NCI-H1105 treated with DMSO at 0.1 percent for 48 hours (cell line): ENCODE measurements around the gene LANCL1.
"Not testable (repeated sequence)": the region's sequence is repeated elsewhere in the genome, so short reads cannot be mapped to it uniquely, and the experiment has no call there.

Source experiments
- DNase-seq: peaks from one replicate; lab custom pipeline; 2025; lab: John Stamatoyannopoulos, UW

LANCL1 gene

DNA sequence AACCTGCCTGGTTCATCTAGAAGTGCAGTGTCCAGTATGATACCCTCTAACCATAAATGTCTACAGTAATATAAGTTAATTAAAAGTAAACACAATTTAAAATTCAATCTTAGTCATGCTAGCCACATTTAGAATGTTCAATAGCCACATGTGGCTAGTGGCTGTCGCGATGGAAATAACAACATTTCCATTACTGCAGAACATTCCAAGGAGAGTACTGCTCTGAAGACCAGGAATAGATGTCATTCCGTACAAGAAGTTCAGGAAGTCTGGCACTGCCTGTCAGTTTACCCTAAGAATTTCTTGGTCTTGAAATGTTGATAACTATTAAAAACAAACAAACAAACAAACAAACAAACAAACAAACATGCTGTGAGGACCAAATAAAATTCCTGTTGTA, 17.2 kb downstream of the LANCL1 start:
- no peak for DNase-seq

- no peak for DNase-seq
Observed at GRCh38 chr2:210458395-210458794, 18.2 kb downstream of the LANCL1 start.

DNA sequence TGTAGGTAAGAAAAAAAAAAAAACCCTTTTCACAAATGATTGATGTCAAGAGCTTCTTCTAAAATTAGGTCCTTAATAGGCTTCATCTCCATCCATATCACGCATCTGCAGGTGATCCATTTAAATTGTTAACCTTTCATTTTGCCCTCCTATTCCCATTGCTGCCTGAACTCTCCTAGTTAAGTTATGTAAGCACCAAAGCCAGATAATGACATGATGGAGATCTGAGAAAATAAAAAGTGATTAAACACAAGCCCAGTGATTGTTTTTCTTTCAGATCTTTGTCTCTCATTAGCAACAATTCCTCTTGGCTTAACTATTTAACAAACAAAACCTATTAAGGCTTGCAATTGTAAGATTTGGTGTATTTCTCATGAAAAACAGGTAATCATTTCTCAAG, 20.0 kb downstream of the LANCL1 start:
- DNase-seq, result peak; percentile 58

DNA sequence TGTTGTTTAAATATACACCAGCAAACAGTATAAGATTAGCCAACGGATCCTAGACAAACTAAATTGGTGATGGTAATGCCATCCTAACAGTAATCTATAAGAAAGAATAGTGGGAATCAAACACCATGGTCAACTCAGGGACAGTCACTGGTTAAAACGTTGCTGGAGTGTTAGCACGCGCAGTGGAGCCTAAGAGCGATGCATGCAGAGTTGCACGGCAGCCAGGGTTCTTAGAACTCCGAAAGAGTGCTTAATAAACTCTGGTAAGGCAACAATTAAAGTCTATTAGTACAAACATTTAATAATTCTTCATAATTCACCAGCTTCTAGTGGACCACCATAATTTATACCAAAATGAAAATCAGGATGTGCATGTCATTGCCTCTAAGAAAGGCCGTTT, 22.2 kb downstream of the LANCL1 start:
- DNase-seq, result no peak

DNA sequence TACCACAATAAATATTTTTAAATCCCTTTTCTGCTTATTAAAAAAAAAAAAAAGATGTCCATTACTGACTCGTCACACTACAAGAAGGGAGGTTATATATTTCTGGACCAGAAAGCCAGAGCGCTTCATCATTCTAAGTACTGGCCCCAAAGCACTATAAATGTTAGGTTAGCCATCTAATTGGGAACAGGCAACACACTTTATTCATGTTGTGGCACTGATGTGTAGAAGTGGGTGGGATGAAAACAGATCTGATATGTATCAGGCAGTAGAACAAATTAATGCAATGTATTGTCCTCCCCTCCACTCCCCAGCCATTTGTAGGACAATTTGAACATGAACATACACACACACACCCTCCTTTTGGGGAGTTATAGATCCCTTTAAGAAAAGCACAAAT, 24.4 kb downstream of the LANCL1 start:
- DNase-seq, result no peak

DNA sequence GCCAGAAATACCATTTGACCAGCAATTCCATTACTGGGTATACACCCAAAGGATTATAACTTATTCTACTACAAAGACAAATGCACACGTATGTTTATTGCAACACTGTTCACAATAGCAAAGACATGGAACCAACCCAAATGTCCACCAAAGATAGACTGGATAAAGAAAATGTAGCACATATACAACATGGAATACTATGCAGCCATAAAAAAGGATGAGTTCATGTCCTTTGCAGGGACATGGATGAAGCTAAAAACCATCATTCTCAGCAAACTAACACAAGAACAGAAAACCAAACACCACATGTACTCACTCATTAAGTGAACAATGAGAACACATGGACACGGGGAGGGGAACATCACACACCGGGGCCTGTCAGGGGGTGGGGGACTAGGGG, 25.6 kb downstream of the LANCL1 start:
- not testable (repeated sequence) for DNase-seq

GRCh38 chr2:210445732-210446131, 30.8 kb downstream of the LANCL1 start:
- DNase-seq, result no peak

DNA sequence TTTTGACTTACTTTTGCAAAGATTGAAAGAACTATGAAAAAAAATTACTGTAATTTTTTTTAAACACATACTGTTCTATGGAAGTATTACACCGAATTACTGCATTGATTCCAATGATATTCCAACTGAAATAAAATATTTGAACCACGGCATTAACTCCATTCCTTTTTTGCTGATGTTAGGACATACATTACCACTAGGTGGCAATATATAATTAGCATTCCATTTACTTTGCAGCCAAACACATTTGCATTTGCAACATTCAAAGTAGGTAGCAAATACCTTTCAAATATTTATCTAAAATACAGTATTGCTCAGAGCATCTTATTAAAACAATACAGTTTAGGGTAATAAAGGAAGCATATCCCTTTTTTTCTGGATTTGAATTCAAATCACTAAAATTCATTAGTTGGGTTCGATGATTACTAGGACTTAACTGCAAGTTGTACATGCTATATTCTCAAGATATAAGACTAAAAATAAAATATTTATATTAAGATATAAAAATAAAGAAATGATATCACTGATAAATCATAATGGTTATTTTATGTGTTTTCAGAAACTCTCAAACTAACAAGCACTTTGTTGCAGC, 31.3 kb downstream of the LANCL1 start:
- peak; percentile 51 for DNase-seq

DNA sequence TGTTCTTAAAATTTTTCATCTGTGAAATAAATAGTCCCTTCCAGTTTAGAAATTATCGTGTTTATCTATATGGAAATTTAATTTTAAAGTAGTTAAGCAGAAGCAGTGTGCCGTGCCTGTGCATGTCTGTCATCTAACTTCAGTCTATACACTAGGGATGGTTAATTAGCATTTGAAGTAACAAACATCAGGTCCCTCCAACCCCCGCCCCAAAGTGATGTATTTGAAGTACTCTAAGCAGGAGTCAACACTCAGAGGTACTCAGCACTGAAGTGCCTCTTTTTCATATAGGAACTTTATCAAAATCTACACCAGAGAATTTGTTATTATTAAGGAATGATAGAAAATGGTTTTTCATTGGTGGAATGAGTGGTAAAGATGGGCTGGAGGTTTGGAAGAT, 33.0 kb downstream of the LANCL1 start:
- DNase-seq, result no peak

- DNase-seq, result no peak
Observed at GRCh38 chr2:210442878-210443277, 33.7 kb downstream of the LANCL1 start.

DNA sequence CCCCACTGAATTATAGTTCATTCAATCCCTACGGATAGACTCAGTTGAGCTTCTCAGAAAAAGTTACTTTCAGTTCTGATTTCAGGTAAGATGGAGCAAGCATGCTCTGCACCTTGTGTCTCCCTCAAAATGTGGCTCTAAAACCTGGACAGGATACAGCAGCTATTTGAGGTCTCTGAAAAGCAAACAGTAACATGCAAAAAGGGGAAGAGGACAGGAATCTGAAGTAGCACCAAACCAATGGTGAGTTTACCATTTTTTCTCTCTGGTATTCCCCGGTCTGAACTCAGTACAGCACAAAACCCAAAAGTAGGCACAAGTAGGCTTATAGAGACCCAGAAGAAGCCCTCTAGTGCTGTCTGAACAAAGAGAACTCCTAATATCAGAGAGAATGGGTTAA, 34.1 kb downstream of the LANCL1 start:
- DNase-seq, result no peak

DNA sequence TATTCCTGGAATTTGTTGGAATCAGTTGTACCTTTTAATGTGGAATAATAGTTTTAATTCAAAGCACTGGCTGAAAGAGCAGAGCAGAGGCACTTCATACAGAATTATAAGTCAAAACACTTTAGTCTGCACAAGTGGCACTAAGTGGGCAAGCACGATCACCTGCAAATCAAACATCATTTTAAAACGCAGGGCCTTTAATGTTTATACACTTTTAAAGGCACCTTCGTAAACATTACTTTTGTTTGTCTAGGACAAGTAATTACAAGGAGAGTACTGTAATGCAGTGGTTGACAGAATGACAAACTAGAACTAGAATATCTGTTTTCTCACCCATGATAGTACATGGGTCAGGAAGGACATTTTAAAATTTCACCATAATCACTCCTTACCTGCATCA, 36.4 kb downstream of the LANCL1 start:
- peak; percentile 87 for DNase-seq

DNA sequence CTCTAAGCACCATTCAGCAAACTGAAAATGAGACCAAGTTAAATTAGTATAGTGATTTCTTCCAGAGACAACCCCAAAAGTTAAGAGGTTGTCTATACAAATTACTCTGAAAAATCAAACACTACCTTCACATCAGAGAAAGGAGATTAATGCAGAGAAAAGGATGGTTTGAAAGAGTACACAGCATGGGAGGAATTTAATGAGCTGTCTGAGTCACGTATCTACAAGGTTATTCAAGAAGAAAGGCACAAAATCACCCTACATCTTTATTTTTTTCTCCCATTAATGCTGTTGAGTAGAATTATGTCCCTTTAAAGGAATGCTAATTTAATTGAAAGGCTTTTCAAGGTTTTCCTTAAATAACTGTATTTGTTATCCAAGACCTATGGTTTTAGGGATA, 41.1 kb downstream of the LANCL1 start:
- no peak for DNase-seq

DNA sequence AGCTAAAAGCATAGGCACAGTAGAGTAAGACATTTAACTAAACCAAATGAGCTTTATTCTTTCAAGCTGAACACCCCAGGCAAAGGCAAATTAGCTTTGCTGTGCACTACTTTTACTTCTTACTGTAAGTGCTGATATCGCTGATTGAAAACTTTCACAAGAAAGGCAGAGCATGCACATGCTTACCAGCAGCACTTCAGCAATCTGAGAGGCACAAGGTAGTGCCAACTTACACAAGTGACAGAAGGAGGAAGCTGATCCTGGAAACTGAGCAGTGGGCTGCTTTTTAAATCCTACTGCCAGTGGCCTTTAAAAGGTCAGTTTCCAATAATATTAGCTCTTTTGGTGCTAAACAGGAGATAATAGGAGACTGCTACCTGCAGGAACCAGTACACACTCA, 43.9 kb downstream of the LANCL1 start:
- DNase-seq, result no peak

GRCh38 chr2:210429403-210430137, 47.0 kb downstream of the LANCL1 start:
- no peak for DNase-seq

GRCh38 chr2:210428393-210429179, 48.0 kb downstream of the LANCL1 start:
- no peak for DNase-seq

GRCh38 chr2:210427309-210427708, 49.2 kb downstream of the LANCL1 start:
- not testable (repeated sequence) for DNase-seq

DNA sequence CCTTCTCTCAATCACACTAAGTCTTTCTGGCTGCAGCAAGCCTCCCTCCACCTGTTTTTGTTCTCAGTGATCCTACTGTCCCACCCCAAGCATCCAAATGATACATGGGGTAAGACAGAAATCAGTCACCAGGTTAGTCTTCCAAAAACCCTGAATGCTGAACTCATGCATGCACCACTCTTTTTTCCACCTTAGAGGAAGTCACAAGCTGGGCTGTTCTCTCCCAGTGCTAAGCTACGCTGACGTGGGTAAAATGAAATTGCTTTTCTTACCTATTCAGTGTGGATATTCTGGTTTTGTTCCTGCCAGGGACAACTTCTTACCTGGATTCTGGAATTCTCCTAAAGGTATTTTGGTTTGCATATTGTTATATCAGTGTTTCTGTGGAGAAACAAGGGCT, 54.2 kb downstream of the LANCL1 start:
- DNase-seq, result no peak

DNA sequence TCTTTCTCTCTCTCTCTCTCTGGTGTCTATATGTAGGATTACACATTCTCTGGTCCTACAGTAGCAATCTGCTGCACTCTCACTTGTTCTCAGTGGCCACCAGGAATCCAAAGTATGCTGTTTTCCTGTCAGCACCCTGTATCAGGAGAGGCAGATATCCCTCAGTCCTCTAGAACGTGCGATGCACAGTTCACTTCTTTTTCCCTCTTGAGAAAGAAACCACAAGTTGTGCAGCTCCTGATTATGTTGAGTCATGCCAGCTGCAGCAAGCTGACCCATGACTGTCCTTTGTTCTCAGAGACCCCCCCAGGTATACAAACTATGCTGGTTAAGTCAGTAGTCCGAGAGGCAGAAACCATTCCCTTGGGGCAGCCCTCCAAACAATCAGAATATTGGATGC, 54.6 kb downstream of the LANCL1 start:
- no peak for DNase-seq

DNA sequence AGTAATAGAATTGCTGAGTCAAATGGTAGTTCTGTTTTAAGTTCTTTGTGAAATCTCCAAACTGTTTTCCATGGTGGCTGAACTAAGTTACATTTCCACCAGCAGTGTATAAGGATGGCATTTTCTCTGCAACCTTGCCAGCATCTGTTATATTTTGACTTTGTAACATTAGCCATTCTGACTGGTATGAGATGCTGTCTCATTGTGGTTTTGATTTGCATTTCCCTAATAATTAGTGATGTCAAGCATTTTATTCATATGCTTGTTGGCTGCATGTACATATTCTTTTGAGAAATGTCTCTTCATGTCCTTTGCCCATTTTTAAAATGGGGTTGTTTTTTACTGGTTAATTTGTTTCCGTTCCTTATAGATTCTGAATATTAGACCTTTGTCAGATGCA, 63.9 kb downstream of the LANCL1 start:
- no peak for DNase-seq

DNA sequence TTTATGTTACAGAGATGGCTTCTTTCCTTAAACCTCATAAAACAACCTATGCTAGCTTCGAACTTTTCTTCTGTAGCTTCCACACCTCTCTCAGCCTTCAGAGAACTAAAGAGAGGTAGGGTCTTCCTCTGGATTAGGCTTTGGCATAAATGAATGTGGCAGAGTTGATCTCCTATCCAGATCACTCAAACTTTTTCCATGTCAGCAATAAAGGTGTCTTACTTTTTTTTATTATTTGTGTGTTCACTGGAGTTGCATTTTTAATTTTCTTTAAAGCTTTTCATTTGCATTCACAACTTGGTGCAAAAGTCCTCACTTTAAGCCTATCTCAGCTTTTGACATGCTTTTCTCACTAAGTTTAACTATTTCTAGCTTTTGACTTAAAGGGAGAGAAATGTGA, 66.0 kb downstream of the LANCL1 start:
- no peak for DNase-seq

DNA sequence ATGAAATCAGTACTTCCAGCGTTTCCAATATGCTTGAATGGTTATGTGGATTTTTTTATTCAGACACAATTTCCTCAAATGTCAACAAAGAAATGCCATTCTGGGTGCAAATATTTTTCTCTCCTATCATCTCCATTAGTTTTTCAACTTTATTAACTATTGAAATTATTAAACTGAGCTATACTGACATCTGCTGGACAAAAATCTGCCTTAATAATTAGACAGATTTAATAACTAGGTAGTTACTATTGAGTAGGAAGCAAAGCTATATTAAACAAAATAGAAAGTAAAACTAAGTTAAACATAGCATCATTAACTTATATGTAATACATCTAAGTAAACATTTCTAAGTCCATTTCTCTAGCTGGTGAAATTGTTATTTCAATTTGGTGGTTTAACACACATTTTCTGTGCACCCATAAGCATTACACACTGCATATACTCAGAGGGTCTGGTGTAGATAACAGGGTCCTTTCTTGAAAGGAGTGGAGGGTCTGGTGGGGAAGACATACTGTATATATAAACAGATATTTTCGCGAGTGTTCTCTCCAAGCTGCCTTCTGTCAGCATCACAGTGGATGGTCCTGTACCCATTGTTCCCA, 77.0 kb downstream of the LANCL1 start:
- peak; percentile 12 for DNase-seq

DNA sequence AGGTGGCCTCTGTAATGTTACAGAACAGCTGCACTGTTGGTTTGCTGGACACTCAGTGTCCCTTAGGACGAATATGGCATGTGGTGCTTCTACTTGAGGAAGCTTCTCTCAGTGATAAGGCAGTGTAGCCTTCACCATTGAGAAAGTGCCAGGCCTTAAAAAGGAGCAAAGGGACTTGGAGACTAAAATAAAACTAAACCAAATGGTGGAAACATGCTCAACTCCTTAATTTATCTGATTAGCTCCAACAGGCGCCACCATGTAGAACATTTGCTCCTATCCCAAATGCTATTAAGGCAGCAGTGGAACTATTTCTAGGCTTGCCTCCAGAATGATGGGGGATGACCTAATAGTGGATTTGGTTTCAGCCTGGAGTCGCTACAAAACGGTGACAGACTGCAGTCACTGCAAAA, 84.1 kb downstream of the LANCL1 start:
- no peak for DNase-seq
